ENCODE results near the gene DEFB131A. TPM values are rescaled to one million over a fixed set of nuclear protein-coding genes. Genes with fewer than 3 reads are reported as not detected.
"Not testable (repeated sequence)": the region's sequence is repeated elsewhere in the genome, so short reads cannot be mapped to it uniquely, and the experiment has no call there.

DEFB131A gene
- not detected for total RNA-seq (ENCODE audit: unreplicated experiment)
- long read RNA-seq, result 0 reads

GRCh38 chr4:9444114-9444513 lies at the start of gene DEFB131A:
Gene DEFB131A (plus strand): TSS chr4:9444414. CDS start chr4:9444534, 120 bp downstream.
- H3K27ac Mint-ChIP-seq (ENCODE audit: unreplicated experiment); H3K27me3 Mint-ChIP-seq (ENCODE audit: unreplicated experiment); H3K4me1 Mint-ChIP-seq (ENCODE audit: unreplicated experiment); H3K9me3 Mint-ChIP-seq (ENCODE audit: unreplicated experiment); H3K4me3 Mint-ChIP-seq (ENCODE audit: unreplicated experiment); DNase-seq (ENCODE audit: low spot score); H3K36me3 Mint-ChIP-seq (ENCODE audit: low read depth, unreplicated experiment): not testable (repeated sequence)

GRCh38 chr4:9405774-9406173 lies 38.4 kb upstream of the DEFB131A start:
- not testable (repeated sequence) for H3K9me3 Mint-ChIP-seq (ENCODE audit: unreplicated experiment); H3K27me3 Mint-ChIP-seq (ENCODE audit: unreplicated experiment); DNase-seq (ENCODE audit: low spot score)

GRCh38 chr4:9406491-9406890 lies 37.7 kb upstream of the DEFB131A start:
- not testable (repeated sequence) for DNase-seq (ENCODE audit: low spot score); H3K9me3 Mint-ChIP-seq (ENCODE audit: unreplicated experiment); H3K27me3 Mint-ChIP-seq (ENCODE audit: unreplicated experiment); H3K4me1 Mint-ChIP-seq (ENCODE audit: unreplicated experiment); H3K36me3 Mint-ChIP-seq (ENCODE audit: low read depth, unreplicated experiment); H3K27ac Mint-ChIP-seq (ENCODE audit: unreplicated experiment); H3K4me3 Mint-ChIP-seq (ENCODE audit: unreplicated experiment)

More at GRCh38 chr4:9405774-9406173, 38.4 kb upstream of the DEFB131A start:
- H3K4me3 Mint-ChIP-seq (ENCODE audit: unreplicated experiment); H3K4me1 Mint-ChIP-seq (ENCODE audit: unreplicated experiment); H3K27ac Mint-ChIP-seq (ENCODE audit: unreplicated experiment); H3K36me3 Mint-ChIP-seq (ENCODE audit: low read depth, unreplicated experiment): not testable (repeated sequence)

GRCh38 chr4:9409793-9410192 lies 34.4 kb upstream of the DEFB131A start:
- DNase-seq (ENCODE audit: low spot score), result no peak
- H3K4me3 Mint-ChIP-seq (ENCODE audit: unreplicated experiment), result no peak overlapping the region
- no peak for TF ChIP-seq CTCF (IDR thresholded peaks at IDR 0.05; ENCODE audit: unreplicated experiment)
- H3K27me3 Mint-ChIP-seq (ENCODE audit: unreplicated experiment), result no peaks in the 10 kb centered on the region
- H3K27ac Mint-ChIP-seq (ENCODE audit: unreplicated experiment), result no peak overlapping the region
- no peaks in the 10 kb centered on the region for H3K4me1 Mint-ChIP-seq (ENCODE audit: unreplicated experiment)
- no peaks in the 10 kb centered on the region for H3K36me3 Mint-ChIP-seq (ENCODE audit: low read depth, unreplicated experiment)
- H3K9me3 Mint-ChIP-seq (ENCODE audit: unreplicated experiment), result no peaks in the 10 kb centered on the region

- not testable (repeated sequence) for H3K4me1 Mint-ChIP-seq (ENCODE audit: unreplicated experiment); H3K9me3 Mint-ChIP-seq (ENCODE audit: unreplicated experiment); H3K27ac Mint-ChIP-seq (ENCODE audit: unreplicated experiment); H3K4me3 Mint-ChIP-seq (ENCODE audit: unreplicated experiment); H3K36me3 Mint-ChIP-seq (ENCODE audit: low read depth, unreplicated experiment); DNase-seq (ENCODE audit: low spot score); H3K27me3 Mint-ChIP-seq (ENCODE audit: unreplicated experiment)
Observed at GRCh38 chr4:9421884-9422455, 22.2 kb upstream of the DEFB131A start.

GRCh38 chr4:9425916-9426315 lies 18.3 kb upstream of the DEFB131A start:
- H3K4me3 Mint-ChIP-seq (ENCODE audit: unreplicated experiment), result not testable (repeated sequence)

GRCh38 chr4:9430061-9430460 lies 14.2 kb upstream of the DEFB131A start:
- H3K36me3 Mint-ChIP-seq (ENCODE audit: low read depth, unreplicated experiment); DNase-seq (ENCODE audit: low spot score); H3K4me1 Mint-ChIP-seq (ENCODE audit: unreplicated experiment); H3K27me3 Mint-ChIP-seq (ENCODE audit: unreplicated experiment); H3K9me3 Mint-ChIP-seq (ENCODE audit: unreplicated experiment); H3K27ac Mint-ChIP-seq (ENCODE audit: unreplicated experiment); H3K4me3 Mint-ChIP-seq (ENCODE audit: unreplicated experiment): not testable (repeated sequence)

More at GRCh38 chr4:9425916-9426315, 18.3 kb upstream of the DEFB131A start:
- not testable (repeated sequence) for H3K4me1 Mint-ChIP-seq (ENCODE audit: unreplicated experiment); H3K27me3 Mint-ChIP-seq (ENCODE audit: unreplicated experiment); H3K27ac Mint-ChIP-seq (ENCODE audit: unreplicated experiment); H3K9me3 Mint-ChIP-seq (ENCODE audit: unreplicated experiment); DNase-seq (ENCODE audit: low spot score); H3K36me3 Mint-ChIP-seq (ENCODE audit: low read depth, unreplicated experiment)

GRCh38 chr4:9433320-9433719 lies 10.9 kb upstream of the DEFB131A start:
- not testable (repeated sequence) for H3K27me3 Mint-ChIP-seq (ENCODE audit: unreplicated experiment); DNase-seq (ENCODE audit: low spot score); H3K36me3 Mint-ChIP-seq (ENCODE audit: low read depth, unreplicated experiment); H3K4me3 Mint-ChIP-seq (ENCODE audit: unreplicated experiment); H3K9me3 Mint-ChIP-seq (ENCODE audit: unreplicated experiment); H3K27ac Mint-ChIP-seq (ENCODE audit: unreplicated experiment); H3K4me1 Mint-ChIP-seq (ENCODE audit: unreplicated experiment)

GRCh38 chr4:9436728-9437127 lies 7.5 kb upstream of the DEFB131A start:
- H3K9me3 Mint-ChIP-seq (ENCODE audit: unreplicated experiment); DNase-seq (ENCODE audit: low spot score); H3K27ac Mint-ChIP-seq (ENCODE audit: unreplicated experiment); H3K4me1 Mint-ChIP-seq (ENCODE audit: unreplicated experiment); H3K27me3 Mint-ChIP-seq (ENCODE audit: unreplicated experiment); H3K36me3 Mint-ChIP-seq (ENCODE audit: low read depth, unreplicated experiment); H3K4me3 Mint-ChIP-seq (ENCODE audit: unreplicated experiment): not testable (repeated sequence)

- not testable (repeated sequence) for H3K36me3 Mint-ChIP-seq (ENCODE audit: low read depth, unreplicated experiment); H3K4me1 Mint-ChIP-seq (ENCODE audit: unreplicated experiment); H3K9me3 Mint-ChIP-seq (ENCODE audit: unreplicated experiment); H3K27ac Mint-ChIP-seq (ENCODE audit: unreplicated experiment); DNase-seq (ENCODE audit: low spot score); H3K4me3 Mint-ChIP-seq (ENCODE audit: unreplicated experiment); H3K27me3 Mint-ChIP-seq (ENCODE audit: unreplicated experiment)
Observed at GRCh38 chr4:9442355-9442754, 1.9 kb upstream of the DEFB131A start.

- not testable (repeated sequence) for H3K27ac Mint-ChIP-seq (ENCODE audit: unreplicated experiment); H3K9me3 Mint-ChIP-seq (ENCODE audit: unreplicated experiment); DNase-seq (ENCODE audit: low spot score); H3K4me1 Mint-ChIP-seq (ENCODE audit: unreplicated experiment); H3K4me3 Mint-ChIP-seq (ENCODE audit: unreplicated experiment); H3K36me3 Mint-ChIP-seq (ENCODE audit: low read depth, unreplicated experiment); H3K27me3 Mint-ChIP-seq (ENCODE audit: unreplicated experiment)
Observed at GRCh38 chr4:9444681-9445080, 467 bp downstream of the DEFB131A start.

GRCh38 chr4:9452251-9452650 lies 8.0 kb downstream of the DEFB131A start:
- DNase-seq (ENCODE audit: low spot score); H3K27me3 Mint-ChIP-seq (ENCODE audit: unreplicated experiment); H3K27ac Mint-ChIP-seq (ENCODE audit: unreplicated experiment); H3K4me3 Mint-ChIP-seq (ENCODE audit: unreplicated experiment); H3K36me3 Mint-ChIP-seq (ENCODE audit: low read depth, unreplicated experiment); H3K9me3 Mint-ChIP-seq (ENCODE audit: unreplicated experiment); H3K4me1 Mint-ChIP-seq (ENCODE audit: unreplicated experiment): not testable (repeated sequence)

Data from endothelial cell (in vitro differentiated cells).